NCI-H2227 treated with DMSO at 0.1 percent for 48 hours (cell line): Measurements from ENCODE around the gene CRTC1.
"Not testable (repeated sequence)": the region's sequence is repeated elsewhere in the genome, so short reads cannot be mapped to it uniquely, and the experiment has no call there.

Experiments
- DNase-seq: peaks from one replicate; lab custom pipeline; 2025; lab: John Stamatoyannopoulos, UW

Gene CRTC1

DNA sequence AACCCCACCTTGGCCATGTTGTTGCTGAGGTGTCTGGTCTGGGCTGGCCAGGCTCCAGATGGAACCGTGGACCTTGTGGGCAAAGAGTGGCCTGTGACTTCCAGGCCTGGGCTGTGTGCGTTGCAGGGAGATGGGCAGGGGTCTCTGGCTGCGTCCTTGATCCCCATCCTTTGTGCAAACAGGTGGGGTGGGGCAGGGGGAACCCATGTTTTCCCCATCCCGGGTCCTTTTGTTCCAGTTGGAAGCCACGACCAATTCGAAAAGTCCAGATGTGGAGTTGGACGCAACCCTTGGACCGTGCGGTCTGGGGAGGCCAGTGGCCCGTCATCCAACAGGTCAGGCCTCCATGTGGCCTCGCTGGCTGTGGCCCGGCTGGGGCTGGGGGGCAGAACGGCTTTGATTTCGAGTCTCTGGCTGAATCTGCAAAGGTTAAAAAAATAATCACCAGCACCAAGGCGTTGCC lies 120.7 kb downstream of the CRTC1 start:
- DNase-seq = no peak

DNA sequence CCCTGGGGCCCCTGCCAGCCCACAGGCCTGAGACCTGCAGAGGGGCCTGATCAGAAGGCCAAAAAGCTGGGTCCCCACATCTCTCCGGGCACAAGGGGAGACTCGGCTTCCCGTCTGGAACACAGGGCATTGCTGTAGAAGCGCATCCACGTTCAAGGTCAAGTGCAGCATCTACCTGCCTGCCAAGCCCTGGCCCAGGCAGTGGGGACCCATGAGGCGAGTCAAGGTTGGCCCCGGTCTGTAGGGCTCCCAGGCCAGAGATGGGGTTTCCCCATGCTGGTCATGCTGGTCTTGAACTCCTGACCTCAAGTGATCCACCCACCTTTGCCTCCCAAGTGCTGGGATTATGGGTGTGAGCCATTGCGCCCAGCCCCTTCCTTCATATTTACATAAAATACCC lies 121.2 kb downstream of the CRTC1 start:
- DNase-seq = no peak

DNA sequence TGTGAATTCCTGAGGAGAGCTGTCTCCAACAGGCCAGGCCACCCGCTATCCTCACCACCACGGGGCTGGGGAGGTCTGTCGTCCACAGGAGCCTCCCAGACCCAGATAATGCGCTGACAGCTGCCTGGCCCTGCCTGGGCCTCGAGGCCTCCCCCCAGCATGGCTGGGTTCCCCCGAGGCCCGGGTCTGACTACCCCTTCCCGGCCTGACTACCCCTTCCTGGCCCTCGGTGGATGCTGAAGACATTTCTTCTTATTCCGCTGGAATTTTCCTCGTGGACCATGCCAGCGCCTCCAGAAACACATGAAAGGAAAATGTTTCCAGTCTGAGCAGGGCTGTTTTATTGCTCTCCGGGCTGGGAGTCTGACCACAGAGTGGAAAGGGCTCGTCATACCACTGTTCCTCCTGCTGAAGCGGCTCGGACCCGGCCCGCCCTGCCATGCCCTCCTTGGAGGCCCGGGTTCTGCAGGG lies 124.4 kb downstream of the CRTC1 start:
- no peak for DNase-seq

DNA sequence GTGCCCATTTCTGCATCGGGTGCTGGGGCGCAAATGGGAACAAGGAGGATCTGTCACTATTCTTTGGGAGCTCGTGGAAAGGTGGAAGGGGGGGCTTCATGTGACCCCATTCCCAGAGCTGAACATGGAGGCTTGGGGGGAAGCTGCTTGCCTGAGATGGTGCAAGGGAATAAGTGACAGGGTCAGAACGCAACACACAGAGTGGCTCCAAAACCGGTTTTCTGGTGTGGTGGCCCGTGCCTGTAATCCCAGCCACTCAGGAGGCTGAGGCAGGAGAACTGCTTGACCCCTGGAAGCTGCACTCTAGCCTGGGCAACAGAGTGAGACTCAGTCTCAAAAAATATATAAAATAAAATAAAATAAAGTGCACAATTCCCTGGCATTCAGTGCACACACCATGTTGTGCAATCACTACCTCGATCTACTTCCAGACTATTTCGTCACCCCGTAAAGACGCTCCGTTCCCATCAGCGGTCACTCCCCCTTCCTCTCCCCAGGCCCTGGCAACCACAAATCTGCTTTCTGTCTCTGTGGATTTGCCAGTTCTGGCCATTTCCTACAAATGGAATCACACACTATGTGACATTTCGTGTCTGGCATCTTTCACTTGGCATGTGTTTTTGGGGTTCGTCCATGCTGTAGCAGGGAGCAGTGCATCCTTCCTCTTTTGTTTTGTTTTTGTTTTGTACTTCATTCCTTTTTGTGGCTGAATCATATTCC lies 125.8 kb downstream of the CRTC1 start:
- no peak for DNase-seq

DNA sequence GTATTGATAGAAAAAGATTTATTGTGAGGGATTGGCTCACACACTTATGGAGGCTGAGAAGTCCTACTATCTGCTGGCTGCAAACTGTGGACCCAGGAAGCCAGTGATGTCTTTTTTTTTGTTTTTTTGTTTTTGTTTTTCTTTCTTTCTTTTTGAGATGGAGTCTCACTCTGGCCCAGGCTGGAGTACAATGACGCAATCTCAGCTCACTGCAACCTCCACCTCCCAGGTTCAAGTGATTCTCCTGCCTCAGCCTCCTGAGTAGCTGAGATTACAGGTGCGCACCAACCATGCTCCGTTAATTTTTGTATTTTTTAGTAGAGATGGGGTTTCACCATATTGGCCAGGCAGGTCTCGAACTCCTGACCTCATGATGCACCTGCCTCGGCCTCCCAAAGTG lies 128.2 kb downstream of the CRTC1 start:
- not testable (repeated sequence) for DNase-seq

DNA sequence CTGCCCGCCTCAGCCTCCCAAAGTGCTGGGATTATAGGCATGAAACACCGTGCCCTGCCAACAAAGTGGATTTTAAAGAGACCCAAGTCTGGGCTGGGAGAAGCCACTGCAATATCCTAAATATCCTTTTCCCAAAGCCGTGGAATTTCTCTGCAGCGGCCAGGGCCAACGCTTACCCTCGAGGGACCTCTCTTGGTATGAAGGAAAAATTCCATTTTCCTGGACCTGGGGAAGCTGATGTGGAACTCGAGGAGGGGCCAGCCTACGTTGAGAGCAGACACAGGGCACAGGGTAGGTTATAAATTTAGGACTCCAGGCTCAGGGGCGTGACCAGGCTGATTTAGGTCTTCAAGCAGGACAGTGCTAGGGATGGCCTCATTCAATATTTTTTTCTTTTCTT lies 130.6 kb downstream of the CRTC1 start:
- no peak for DNase-seq

DNA sequence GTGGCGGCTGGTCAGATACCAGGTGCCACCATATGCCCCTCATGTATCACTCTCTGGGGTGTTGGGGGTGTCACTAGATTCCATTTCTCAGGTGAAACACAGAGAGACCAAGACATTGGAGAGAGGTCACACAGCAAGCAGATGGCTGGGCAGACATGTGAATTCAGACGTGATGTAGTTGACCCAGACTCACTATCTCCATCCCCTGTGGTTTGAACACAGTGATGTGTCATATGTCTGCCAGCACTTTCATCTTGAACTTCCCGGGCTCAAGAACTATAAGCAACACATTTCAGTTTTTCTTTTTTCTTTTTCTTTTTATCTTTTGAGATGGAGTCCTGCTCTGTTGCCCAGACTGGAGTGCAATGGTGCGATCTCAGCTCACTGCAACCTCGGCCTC lies 132.2 kb downstream of the CRTC1 start:
- no peak for DNase-seq

DNA sequence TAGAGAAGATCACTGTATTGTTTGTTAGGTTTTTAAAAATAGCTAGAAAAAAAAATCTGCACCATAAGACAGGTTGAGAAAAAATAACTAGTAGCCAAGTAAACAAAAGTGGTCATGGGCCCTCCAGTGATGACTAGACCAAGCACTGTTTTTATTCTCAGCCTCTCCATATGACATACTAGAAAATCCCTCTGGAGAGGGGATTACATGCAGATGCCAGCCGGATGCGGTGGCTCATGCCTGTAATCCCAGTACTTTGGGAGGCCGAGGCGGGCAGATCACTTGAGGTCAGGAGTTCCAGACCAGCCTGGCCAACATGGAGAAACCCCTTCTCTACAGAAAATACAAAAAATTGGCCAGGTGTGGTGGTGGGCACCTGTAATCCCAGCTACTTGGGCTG lies 133.2 kb downstream of the CRTC1 start:
- not testable (repeated sequence) for DNase-seq

DNA sequence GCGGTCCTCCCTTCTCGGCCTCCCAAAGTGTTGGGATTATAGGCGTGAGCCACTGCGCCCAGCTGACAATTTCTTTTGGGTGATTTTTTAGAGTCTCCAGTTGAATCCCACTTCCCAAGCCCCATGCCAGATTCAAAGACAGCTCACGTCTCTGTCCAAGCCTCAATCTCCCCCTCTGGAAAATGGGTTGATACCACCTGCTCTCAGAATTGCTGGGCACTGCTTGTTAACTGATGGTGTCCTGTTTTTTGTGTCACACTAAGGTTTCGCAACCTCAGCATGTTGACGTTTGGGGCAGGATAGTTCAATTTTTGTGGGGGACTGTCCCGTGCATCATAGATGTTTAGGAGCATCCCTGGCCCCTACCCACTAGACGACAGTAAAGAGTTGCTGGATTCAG lies 134.1 kb downstream of the CRTC1 start:
- DNase-seq = no peak

DNA sequence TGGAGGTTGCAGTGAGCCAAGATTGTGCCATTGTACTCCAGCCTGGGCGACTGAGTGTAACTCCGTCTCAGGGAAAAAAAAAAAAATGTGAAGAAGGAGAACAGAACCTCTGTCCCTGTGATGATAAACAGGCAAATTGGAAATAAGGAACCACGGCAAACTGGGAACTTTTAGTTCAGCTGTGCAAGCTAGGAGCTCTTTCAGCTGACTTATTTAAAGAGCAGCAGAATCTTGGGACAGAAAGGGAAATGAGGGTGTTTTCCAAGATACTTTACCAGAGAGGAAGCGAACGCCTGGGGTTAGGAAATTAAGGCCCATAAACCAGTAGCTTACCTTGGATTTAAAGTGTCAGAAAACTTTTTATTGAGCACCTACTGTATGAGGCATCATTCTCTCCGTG lies 145.3 kb downstream of the CRTC1 start:
- DNase-seq = no peak

DNA sequence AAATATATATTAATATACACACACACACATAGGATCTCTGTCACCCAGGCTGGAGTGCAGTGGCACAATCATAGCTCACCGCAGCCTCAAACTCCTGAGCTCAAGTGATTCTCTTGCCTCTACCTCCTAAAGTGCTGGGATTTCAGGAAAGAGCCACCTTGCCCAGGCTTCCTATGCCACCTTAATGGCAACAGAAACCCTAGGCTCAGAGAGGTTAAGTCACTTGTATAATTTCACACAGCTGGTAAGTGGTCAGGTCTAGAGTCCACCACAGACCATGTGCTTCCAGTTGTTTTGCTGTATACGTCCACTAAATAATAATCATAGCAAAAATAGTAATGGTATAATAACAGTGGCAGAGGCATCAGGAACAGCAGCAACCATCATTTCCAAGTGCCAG lies 147.0 kb downstream of the CRTC1 start:
- DNase-seq = no peak

DNA sequence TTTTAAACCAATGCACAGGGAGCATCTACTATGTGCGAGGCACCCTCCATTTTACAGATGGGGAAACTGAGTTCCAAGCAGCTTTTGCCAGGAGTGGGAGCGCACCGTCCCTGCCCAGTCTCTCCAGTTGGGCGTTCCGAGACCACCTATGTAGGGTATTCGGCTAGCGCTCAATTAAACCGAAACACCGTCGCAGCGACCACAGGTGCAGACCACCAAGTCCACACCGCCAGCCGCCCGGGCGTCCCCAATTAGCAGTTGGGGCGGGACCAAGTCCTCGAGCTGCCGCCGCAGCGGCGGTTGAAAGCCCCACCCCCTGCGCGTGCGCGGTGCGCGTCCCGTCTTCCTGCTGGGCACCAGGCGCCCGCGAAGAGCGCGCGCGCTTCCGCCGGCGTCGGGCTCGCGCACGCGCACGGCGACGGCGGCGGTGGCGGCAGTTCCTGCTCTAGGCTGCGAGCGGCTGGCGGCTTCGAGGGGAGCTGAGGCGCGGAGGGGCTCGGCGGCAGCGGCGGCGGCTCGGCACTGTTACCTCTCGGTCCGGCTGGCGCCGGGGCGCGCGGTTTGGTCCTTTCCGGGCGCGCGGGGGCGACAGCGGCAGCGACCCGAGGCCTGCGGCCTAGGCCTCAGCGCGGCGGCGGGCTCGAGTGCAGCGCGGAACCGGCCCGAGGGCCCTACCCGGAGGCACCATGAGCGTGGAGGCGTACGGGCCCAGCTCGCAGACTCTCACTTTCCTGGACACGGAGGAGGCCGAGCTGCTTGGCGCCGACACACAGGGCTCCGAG lies 148.2 kb downstream of the CRTC1 start, which contains the start of gene UPF1:
TSS of gene UPF1 (plus strand) at position 436 of the 782 bp plus-strand sequence. CDS start at position 687, 251 bp downstream.
- DNase-seq = peak; percentile 82
